GM08714 (cell line): ENCODE results near the gene PELI3.
"Not testable (repeated sequence)": the region's sequence is repeated elsewhere in the genome, so short reads cannot be mapped to it uniquely, and the experiment has no call there.

Experiments
- H3K4me3 ChIP-seq: fragments of 200-500 bp; sonication (Bioruptor generic); 2 replicates; pipeline ENCODE4 v1.5.1; 2014; ENCODE audit warnings: mild to moderate bottlenecking, low read length, inconsistent platforms
- ZNF274 ChIP-seq: IDR thresholded peaks from 2 replicates; pipeline ENCODE4 v1.6.1; 2012; ENCODE audit warnings: mild to moderate bottlenecking, low read depth, low read length

The PELI3 gene

GRCh38 chr11:66462911-66463310 lies 3.8 kb upstream of the PELI3 start:
- no peak for TF ChIP-seq ZNF274
- no peak overlapping the region for H3K4me3 ChIP-seq

DNA sequence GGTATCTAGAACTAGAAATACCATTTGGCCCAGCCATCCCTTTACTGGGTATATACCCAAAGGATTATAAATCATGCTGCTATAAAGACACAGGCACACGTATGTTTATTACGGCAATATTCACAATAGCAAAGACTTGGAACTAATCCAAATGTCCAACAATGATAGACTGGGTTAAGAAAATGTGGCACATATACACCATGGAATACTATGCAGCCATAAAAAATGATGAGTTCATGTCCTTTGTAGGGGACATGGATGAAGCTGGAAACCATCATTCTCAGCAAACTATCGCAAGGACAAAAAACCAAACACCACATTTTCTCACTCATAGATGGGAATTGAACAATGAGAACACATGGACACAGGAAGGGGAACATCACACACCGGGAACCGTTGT lies 2.6 kb upstream of the PELI3 start:
- not testable (repeated sequence) for H3K4me3 ChIP-seq

DNA sequence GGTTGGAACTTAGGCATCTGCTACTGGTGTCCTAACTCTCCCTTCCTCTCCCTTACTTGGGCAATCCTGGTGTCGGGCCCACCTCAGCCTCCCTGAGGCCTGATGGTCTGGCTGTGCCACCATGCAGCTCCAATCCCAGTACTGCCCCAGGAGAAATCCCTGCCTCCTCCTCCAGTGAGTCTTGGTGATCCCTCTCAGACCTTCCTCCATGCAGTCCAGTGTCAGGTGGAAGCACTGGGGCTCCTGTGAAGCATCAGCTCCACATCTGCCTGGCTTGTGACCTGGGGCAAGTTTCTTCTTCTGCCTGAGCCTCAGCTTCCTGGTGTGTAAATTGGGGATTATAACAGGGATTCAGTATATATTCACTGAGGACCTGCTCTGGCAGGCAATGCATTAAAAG lies 1.8 kb upstream of the PELI3 start:
- TF ChIP-seq ZNF274 = no peak
- H3K4me3 ChIP-seq = no peak overlapping the region

GRCh38 chr11:66465373-66466224 lies 1.1 kb upstream of the PELI3 start:
- H3K4me3 ChIP-seq = no peak overlapping the region; the same call in 1 of the 2 replicates
- no peak for TF ChIP-seq ZNF274

- TF ChIP-seq ZNF274 = no peak
- peak overlapping the region; percentile 64; the same call in 1 of the 2 replicates for H3K4me3 ChIP-seq
Measured at GRCh38 chr11:66467034-66467659, 442 bp downstream of the PELI3 start.

DNA sequence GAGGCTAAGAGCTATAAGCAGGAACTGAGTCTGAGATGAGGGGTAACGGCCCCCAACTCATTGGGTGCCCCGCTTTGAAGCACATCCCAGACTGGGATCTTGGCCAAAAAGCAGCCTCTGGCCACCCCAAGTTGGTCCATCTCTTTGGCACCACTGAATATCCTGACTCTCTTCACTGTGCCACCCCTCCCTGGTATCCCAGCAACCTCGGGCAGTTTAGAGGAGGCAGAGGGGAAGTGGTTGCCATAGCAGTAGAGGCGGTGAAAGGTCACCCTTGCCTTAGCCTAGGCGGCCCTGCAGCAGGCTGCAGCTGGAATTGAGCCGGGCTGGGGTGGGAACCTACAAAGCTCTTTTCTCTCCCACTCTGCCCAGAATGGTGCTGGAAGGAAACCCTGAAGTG lies 1.1 kb downstream of the PELI3 start:
- peak overlapping the region; percentile 64; the same call in 1 of the 2 replicates for H3K4me3 ChIP-seq
- TF ChIP-seq ZNF274 = no peak

- TF ChIP-seq ZNF274 = no peak
- no peak overlapping the region for H3K4me3 ChIP-seq
Measured at GRCh38 chr11:66468691-66469090, 2.0 kb downstream of the PELI3 start.

DNA sequence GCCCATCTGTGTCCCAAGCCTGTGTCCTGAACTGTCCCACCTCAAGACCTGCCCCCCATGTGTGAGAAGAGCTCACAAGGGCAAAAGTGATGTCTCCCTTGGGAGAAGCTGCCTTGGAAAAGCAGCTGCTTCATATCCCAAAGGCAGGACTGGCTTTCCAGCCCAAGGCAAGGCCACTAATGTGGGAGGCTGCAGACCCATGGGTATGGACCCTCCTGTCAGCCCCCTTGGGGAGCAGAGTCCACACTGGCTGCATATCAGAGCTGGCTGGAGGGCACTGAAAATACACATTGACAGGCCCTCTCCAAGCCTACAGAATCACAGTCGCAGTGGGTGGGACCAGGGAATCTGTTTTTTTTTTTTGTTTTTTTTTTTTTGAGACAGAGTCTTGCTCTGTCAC lies 2.7 kb downstream of the PELI3 start:
- TF ChIP-seq ZNF274 = no peak
- H3K4me3 ChIP-seq = no peak overlapping the region

DNA sequence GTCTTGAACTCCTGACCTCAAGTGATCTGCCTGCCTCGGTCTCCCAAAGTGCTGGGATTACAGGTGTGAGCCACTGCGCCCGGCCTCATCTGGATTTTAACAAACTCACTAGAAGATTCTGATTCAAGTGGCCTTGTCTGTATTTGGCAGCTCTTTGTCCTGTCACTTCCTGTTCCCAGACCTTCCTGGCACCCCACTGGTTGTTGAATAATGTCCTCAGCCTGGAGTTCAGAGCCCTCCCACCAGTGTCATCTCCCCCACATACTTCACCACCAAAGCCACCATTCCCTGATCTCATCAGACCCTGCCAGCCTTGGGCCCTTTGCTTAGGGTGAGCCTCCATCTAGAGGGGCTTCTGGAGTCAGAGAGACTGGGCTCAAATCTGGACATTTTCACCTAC lies 3.3 kb downstream of the PELI3 start:
- H3K4me3 ChIP-seq = no peak overlapping the region
- TF ChIP-seq ZNF274 = no peak

GRCh38 chr11:66471142-66471541 lies 4.4 kb downstream of the PELI3 start:
- H3K4me3 ChIP-seq = no peak overlapping the region
- TF ChIP-seq ZNF274 = no peak

DNA sequence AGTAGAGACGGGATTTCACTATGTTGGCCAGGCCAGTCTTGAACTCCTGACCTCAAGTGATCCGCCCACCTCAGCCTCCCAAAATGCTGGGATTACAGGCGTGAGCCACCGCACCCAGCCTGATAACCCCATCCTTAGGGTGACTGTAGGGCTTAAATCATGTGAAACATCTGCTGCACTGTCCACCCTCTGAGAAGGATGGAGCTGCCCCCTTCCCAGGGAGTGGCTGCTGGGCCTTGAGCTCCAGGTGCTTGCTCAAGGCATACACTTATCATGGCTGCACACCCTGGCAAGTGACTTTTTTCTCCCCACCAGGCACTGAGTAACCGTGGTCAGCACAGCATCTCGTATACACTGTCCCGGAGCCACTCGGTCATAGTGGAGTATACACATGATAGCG lies 5.3 kb downstream of the PELI3 start:
- no peak for TF ChIP-seq ZNF274
- no peak overlapping the region for H3K4me3 ChIP-seq

- H3K4me3 ChIP-seq = no peak overlapping the region
- no peak for TF ChIP-seq ZNF274
Measured at GRCh38 chr11:66473167-66473566, 6.5 kb downstream of the PELI3 start.

DNA sequence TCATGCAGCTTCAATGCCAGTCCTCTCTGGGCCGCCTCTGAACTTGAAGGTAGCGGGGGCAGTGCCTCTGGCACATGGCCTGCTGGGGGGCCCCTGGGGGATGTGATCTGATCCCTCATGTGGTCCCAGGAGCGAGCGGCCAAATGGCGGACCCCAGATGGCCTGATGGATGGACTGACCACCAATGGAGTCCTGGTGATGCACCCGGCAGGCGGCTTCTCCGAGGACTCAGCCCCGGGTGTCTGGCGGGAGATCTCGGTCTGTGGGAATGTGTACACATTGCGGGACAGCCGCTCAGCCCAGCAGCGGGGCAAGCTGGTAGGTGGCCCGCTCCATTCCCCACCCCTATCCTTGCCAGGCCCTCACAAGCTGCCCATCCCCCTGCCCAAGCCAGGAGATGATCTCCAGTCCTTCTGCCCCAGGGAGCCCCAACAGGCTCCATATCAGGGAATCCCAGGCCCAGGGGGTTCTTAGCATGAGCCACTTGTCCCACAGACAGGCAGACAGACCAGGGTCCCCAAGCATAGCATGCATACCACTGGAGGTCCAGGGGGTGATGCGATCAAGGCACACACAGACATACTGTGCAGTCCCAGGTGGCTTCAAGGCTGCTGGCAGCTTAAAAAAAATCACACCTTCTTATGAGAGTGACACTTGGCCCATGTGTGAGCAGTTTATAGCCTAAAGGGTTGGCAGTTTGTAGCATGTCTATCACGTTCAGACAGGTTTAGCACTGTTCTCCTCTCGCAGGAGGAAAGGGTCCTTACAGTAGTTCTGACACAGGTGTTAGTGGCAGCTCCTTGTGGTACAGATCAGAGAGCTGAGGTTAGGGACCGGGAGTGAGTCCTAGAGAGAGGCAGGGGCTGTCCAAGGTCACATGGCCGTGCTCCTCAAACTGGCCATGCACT lies 7.2 kb downstream of the PELI3 start:
- TF ChIP-seq ZNF274 = no peak
- no peak overlapping the region for H3K4me3 ChIP-seq

GRCh38 chr11:66475349-66476172 lies 8.9 kb downstream of the PELI3 start:
- no peak overlapping the region for H3K4me3 ChIP-seq
- no peak for TF ChIP-seq ZNF274
